ENCODE results near the gene OR2K2. TPM values are rescaled to one million over a fixed set of nuclear protein-coding genes. Genes with fewer than 3 reads are reported as not detected.
A peak's percentile ranks its signal among the peaks of the same experiment; 100 is the strongest.

The OR2K2 gene
- total and polyA plus RNA-seq, 2 experiments from 2014 or later, result not detected

DNA sequence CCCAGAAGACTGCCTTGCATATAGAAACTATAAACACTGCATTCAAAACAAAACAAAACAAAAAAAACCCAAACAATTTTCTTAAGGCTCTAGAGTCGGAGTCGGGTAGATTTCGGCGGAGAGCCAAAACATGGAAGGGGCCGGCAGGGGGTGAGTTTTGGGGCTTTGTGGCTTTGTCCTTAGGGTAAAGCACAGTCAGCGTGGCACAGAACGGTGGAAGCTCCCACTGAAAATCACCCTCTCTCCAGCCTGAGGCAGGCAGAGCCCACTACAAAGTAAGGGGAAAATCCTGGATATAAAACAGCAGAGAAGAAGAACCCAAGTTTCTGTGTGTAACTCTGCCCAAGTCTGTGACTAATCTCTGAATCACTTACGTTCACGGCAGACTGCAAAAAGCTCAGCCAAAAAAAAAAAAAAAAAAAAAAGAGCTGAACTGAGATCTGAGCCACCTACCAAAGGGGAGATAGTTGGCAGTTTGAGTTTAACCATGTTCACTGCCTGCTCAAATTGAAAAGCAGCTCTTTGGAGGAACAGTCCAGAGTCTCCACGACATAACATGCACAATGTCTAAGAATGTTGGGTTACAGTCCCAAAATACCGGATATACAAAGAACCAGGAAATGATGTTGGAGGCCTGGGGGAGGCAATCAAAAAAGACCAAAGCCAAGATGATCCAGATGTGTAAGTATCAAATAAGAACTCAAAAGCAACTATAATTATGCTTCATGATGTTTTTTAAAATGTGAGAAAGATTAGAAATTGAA is 26.6 kb upstream of the OR2K2 start:
- Histone ChIP-seq H3F3A (replicated peaks; ENCODE audit: low read depth) (no peaks in the 10 kb centered on the region), H3K79me2 (replicated peaks; ENCODE audit: insufficient read depth) (no peaks in the 10 kb centered on the region), H3K4me1 (ENCODE audit: insufficient read depth) (0 out of 2 replicates have a peak, but pooled peaks cover 4% of the 10 kb centered on the region), H3K27ac (ENCODE audit: low read depth) (no peak overlapping the region), H3K36me3 (ENCODE audit: insufficient read depth) (peaks cover 5% of the 10 kb centered on the region; the same call in 1 of the 2 replicates), H3K9me2 (ENCODE audit: insufficient read depth) (no peaks in the 10 kb centered on the region), H3K4me3 (no peak overlapping the region), H3K27me3 (ENCODE audit: insufficient read depth) (no peaks in the 10 kb centered on the region), H2AFZ (no peak overlapping the region), H3K4me2 (no peak overlapping the region), H4K20me1 (replicated peaks; ENCODE audit: insufficient read depth) (no peaks in the 10 kb centered on the region)
- H3K27ac Mint-ChIP-seq, result peak overlapping the region; percentile 69
- peaks cover 10% of the 10 kb centered on the region for H3K4me1 Mint-ChIP-seq
- H3K9me3 Mint-ChIP-seq, result no peaks in the 10 kb centered on the region
- H3K4me3 Mint-ChIP-seq, result no peak overlapping the region
- ATAC-seq (peak; percentile 68), DNase-seq (ENCODE audit: low spot score) (no peak)
- TF ChIP-seq, protein P1, sequence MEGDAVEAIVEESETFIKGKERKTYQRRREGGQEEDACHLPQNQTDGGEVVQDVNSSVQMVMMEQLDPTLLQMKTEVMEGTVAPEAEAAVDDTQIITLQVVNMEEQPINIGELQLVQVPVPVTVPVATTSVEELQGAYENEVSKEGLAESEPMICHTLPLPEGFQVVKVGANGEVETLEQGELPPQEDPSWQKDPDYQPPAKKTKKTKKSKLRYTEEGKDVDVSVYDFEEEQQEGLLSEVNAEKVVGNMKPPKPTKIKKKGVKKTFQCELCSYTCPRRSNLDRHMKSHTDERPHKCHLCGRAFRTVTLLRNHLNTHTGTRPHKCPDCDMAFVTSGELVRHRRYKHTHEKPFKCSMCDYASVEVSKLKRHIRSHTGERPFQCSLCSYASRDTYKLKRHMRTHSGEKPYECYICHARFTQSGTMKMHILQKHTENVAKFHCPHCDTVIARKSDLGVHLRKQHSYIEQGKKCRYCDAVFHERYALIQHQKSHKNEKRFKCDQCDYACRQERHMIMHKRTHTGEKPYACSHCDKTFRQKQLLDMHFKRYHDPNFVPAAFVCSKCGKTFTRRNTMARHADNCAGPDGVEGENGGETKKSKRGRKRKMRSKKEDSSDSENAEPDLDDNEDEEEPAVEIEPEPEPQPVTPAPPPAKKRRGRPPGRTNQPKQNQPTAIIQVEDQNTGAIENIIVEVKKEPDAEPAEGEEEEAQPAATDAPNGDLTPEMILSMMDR (conservative IDR thresholded peaks at IDR 0.05; ENCODE audit: low read depth in 2 of 2), result no peak
- TF ChIP-seq, protein P2, sequence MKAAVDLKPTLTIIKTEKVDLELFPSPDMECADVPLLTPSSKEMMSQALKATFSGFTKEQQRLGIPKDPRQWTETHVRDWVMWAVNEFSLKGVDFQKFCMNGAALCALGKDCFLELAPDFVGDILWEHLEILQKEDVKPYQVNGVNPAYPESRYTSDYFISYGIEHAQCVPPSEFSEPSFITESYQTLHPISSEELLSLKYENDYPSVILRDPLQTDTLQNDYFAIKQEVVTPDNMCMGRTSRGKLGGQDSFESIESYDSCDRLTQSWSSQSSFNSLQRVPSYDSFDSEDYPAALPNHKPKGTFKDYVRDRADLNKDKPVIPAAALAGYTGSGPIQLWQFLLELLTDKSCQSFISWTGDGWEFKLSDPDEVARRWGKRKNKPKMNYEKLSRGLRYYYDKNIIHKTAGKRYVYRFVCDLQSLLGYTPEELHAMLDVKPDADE (IDR thresholded peaks at IDR 0.05), result no peak
- H3K36me3 Mint-ChIP-seq (ENCODE audit: low read depth), result peaks cover 7% of the 10 kb centered on the region; the same call in 2 of the 3 replicates
- H3K27me3 Mint-ChIP-seq (ENCODE audit: insufficient read depth, low read depth, poor library complexity), result peaks cover 6% of the 10 kb centered on the region

DNA sequence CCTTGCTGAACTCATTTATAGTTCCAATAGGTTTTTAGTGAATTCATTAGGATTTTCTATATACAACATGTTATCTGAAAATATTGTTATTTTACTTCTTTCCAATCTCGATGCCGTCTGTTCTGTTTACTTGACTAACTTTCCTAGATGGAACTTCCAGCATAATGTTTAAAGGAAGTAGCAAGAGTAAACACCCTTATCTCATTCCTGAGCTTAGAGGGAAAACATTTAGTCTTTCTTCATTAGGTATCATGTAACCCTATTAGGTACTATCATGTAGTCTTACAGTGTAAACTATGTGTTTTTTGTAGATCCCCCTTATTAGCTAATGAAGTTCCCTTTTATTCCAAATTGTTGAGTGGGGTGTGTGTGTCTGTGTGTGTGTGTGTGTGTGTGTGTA is 22.5 kb upstream of the OR2K2 start:
- no peak overlapping the region for H3K27ac ChIP-seq (ENCODE audit: low read depth)
- Mint-ChIP-seq H3K9me3 (no peaks in the 10 kb centered on the region), H3K27ac (no peak overlapping the region), H3K36me3 (ENCODE audit: low read depth) (no peaks in the 10 kb centered on the region), H3K4me1 (peaks cover 10% of the 10 kb centered on the region), H3K4me3 (no peak overlapping the region), H3K27me3 (ENCODE audit: insufficient read depth, low read depth, poor library complexity) (peaks cover 6% of the 10 kb centered on the region)
- H3K4me2 ChIP-seq, result no peak overlapping the region
- TF ChIP-seq, protein P3, sequence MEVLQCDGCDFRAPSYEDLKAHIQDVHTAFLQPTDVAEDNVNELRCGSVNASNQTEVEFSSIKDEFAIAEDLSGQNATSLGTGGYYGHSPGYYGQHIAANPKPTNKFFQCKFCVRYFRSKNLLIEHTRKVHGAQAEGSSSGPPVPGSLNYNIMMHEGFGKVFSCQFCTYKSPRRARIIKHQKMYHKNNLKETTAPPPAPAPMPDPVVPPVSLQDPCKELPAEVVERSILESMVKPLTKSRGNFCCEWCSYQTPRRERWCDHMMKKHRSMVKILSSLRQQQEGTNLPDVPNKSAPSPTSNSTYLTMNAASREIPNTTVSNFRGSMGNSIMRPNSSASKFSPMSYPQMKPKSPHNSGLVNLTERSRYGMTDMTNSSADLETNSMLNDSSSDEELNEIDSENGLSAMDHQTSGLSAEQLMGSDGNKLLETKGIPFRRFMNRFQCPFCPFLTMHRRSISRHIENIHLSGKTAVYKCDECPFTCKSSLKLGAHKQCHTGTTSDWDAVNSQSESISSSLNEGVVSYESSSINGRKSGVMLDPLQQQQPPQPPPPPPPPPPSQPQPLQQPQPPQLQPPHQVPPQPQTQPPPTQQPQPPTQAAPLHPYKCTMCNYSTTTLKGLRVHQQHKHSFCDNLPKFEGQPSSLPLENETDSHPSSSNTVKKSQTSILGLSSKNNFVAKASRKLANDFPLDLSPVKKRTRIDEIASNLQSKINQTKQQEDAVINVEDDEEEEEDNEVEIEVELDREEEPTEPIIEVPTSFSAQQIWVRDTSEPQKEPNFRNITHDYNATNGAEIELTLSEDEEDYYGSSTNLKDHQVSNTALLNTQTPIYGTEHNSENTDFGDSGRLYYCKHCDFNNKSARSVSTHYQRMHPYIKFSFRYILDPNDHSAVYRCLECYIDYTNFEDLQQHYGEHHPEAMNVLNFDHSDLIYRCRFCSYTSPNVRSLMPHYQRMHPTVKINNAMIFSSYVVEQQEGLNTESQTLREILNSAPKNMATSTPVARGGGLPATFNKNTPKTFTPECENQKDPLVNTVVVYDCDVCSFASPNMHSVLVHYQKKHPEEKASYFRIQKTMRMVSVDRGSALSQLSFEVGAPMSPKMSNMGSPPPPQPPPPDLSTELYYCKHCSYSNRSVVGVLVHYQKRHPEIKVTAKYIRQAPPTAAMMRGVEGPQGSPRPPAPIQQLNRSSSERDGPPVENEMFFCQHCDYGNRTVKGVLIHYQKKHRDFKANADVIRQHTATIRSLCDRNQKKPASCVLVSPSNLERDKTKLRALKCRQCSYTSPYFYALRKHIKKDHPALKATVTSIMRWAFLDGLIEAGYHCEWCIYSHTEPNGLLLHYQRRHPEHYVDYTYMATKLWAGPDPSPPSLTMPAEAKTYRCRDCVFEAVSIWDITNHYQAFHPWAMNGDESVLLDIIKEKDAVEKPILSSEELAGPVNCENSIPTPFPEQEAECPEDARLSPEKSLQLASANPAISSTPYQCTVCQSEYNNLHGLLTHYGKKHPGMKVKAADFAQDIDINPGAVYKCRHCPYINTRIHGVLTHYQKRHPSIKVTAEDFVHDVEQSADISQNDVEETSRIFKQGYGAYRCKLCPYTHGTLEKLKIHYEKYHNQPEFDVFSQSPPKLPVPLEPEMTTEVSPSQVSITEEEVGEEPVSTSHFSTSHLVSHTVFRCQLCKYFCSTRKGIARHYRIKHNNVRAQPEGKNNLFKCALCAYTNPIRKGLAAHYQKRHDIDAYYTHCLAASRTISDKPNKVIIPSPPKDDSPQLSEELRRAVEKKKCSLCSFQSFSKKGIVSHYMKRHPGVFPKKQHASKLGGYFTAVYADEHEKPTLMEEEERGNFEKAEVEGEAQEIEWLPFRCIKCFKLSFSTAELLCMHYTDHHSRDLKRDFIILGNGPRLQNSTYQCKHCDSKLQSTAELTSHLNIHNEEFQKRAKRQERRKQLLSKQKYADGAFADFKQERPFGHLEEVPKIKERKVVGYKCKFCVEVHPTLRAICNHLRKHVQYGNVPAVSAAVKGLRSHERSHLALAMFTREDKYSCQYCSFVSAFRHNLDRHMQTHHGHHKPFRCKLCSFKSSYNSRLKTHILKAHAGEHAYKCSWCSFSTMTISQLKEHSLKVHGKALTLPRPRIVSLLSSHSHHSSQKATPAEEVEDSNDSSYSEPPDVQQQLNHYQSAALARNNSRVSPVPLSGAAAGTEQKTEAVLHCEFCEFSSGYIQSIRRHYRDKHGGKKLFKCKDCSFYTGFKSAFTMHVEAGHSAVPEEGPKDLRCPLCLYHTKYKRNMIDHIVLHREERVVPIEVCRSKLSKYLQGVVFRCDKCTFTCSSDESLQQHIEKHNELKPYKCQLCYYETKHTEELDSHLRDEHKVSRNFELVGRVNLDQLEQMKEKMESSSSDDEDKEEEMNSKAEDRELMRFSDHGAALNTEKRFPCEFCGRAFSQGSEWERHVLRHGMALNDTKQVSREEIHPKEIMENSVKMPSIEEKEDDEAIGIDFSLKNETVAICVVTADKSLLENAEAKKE (CRISPR knock-in tag; IDR thresholded peaks at IDR 0.05), result no peak
- H3F3A ChIP-seq (replicated peaks; ENCODE audit: low read depth), result no peaks in the 10 kb centered on the region
- no peak for DNase-seq (ENCODE audit: low spot score)
- 0 out of 2 replicates have a peak, but pooled peaks cover 4% of the 10 kb centered on the region for H3K4me1 ChIP-seq (ENCODE audit: insufficient read depth)
- no peaks in the 10 kb centered on the region for H3K27me3 ChIP-seq (ENCODE audit: insufficient read depth)
- ATAC-seq, result no peak
- no peaks in the 10 kb centered on the region for H3K36me3 ChIP-seq (ENCODE audit: insufficient read depth)
- H2AFZ ChIP-seq, result no peak overlapping the region
- H4K20me1 ChIP-seq (replicated peaks; ENCODE audit: insufficient read depth), result no peaks in the 10 kb centered on the region
- H3K4me3 ChIP-seq, result no peak overlapping the region
- H3K9me2 ChIP-seq (ENCODE audit: insufficient read depth), result no peaks in the 10 kb centered on the region
- no peaks in the 10 kb centered on the region for H3K79me2 ChIP-seq (replicated peaks; ENCODE audit: insufficient read depth)

Data from GM23338 (cell line).